HEK293 (cell line): ENCODE measurements around the gene PLEKHG4B.

Source experiments
- CTCF ChIA-PET: fragments of 350-600 bp; formaldehyde crosslinking; extraction: SDS; loops from one replicate; lab custom pipeline; 2021; ENCODE audit warnings: antibody characterized with exemption; lab: Yijun Ruan, JAX
- POLR2A ChIA-PET: fragments of 300-600 bp; formaldehyde crosslinking; extraction: SDS; loops from one replicate; lab custom pipeline; 2020; ENCODE audit warnings: antibody characterized with exemption, inconsistent platforms; lab: Yijun Ruan, JAX
- H3K27ac ChIP-seq: fragments of 200-500 bp; sonication (Bioruptor generic); 2 replicates; pipeline ENCODE4 v1.5.1; 2014; ENCODE audit warnings: low read depth, low read length, control low read depth, inconsistent platforms; ENCODE audit errors: extremely low read depth
- H3K36me3 ChIP-seq, 2 experiments: fragments of 200-500 bp in 1 of 2; sonication (Bioruptor generic) in 1 of 2; 1 replicate in 1 of 2; 2 replicates in 1 of 2; pipeline ENCODE4 v1.5.1; 2014 to 2017; ENCODE audit warnings: inconsistent platforms in 2 of 2, low read length in 2 of 2; ENCODE audit not compliant: control insufficient read depth in 2 of 2, insufficient read depth in 1 of 2
- H3K4me1 ChIP-seq: fragments of 200-500 bp; sonication (Bioruptor generic); 2 replicates; pipeline ENCODE4 v1.5.1; 2014; ENCODE audit warnings: mild to moderate bottlenecking, low read length, inconsistent platforms; ENCODE audit not compliant: control insufficient read depth, insufficient read depth
- H3K4me3 ChIP-seq: 2 replicates; pipeline ENCODE4 v1.5.1; 2011; ENCODE audit warnings: low read depth, mild to moderate bottlenecking, control low read depth, low read length, moderate library complexity
- H3K9me3 ChIP-seq: fragments of 200-500 bp; sonication (Bioruptor generic); 2 replicates; pipeline ENCODE4 v1.5.1; 2014; ENCODE audit warnings: low read depth, low read length, inconsistent platforms; ENCODE audit not compliant: control insufficient read depth, insufficient read depth
- HOXD13 ChIP-seq: sonication (generic); formaldehyde crosslinking; IDR thresholded peaks from 2 replicates; pipeline ENCODE4 v1.8.0; 2022; ENCODE audit warnings: missing genetic modification reagents, borderline replicate concordance
- IKZF3 ChIP-seq: fragments of 450-650 bp; IDR thresholded peaks from 2 replicates; pipeline ENCODE4 v1.5.0; 2018; ENCODE audit warnings: missing biosample characterization, mild to moderate bottlenecking, missing genetic modification characterization, moderate library complexity
- MEIS1 ChIP-seq: sonication (generic); formaldehyde crosslinking; IDR thresholded peaks from 2 replicates; pipeline ENCODE4 v1.8.1; 2022; ENCODE audit warnings: missing genetic modification reagents, mild to moderate bottlenecking, borderline replicate concordance
- OVOL3 ChIP-seq: fragments of 450-650 bp; formaldehyde crosslinking; IDR thresholded peaks from 2 replicates; pipeline ENCODE4 v1.5.1; 2016; ENCODE audit warnings: missing biosample characterization, missing genetic modification characterization
- PRDM6 ChIP-seq: fragments of 450-650 bp; formaldehyde crosslinking; IDR thresholded peaks from 2 replicates; pipeline ENCODE4 v1.5.1; 2017; ENCODE audit warnings: missing biosample characterization, missing genetic modification characterization
- RBAK ChIP-seq: fragments of 450-650 bp; formaldehyde crosslinking; IDR thresholded peaks from 2 replicates; pipeline ENCODE4 v1.5.1; 2016; ENCODE audit warnings: missing biosample characterization, missing genetic modification characterization
- REPIN1 ChIP-seq: fragments of 450-650 bp; formaldehyde crosslinking; IDR thresholded peaks from 2 replicates; pipeline ENCODE4 v1.5.1; 2017; ENCODE audit warnings: missing biosample characterization, missing genetic modification characterization, low read depth
- SP7 ChIP-seq: fragments of 450-650 bp; formaldehyde crosslinking; IDR thresholded peaks from 2 replicates; pipeline ENCODE4 v1.5.1; 2016; ENCODE audit warnings: missing biosample characterization, missing genetic modification characterization
- ZFP41 ChIP-seq: fragments of 450-650 bp; formaldehyde crosslinking; IDR thresholded peaks from 2 replicates; pipeline ENCODE4 v1.5.1; 2016; ENCODE audit warnings: missing biosample characterization, missing genetic modification characterization, borderline replicate concordance
- ZIC2 ChIP-seq: fragments of 450-650 bp; formaldehyde crosslinking; IDR thresholded peaks from 2 replicates; pipeline ENCODE4 v1.5.1; 2016; ENCODE audit warnings: missing biosample characterization, missing genetic modification characterization
- ZNF155 ChIP-seq: fragments of 450-650 bp; formaldehyde crosslinking; IDR thresholded peaks from 2 replicates; pipeline ENCODE4 v1.5.1; 2016; ENCODE audit warnings: missing biosample characterization, missing genetic modification characterization
- ZNF324 ChIP-seq: fragments of 450-650 bp; formaldehyde crosslinking; IDR thresholded peaks from 2 replicates; pipeline ENCODE4 v1.5.1; 2016; ENCODE audit warnings: missing biosample characterization, missing genetic modification characterization
- ZNF37A ChIP-seq: fragments of 450-650 bp; IDR thresholded peaks from 2 replicates; pipeline ENCODE4 v1.5.1; 2018; ENCODE audit warnings: missing biosample characterization, missing genetic modification characterization
- ZNF394 ChIP-seq: fragments of 450-650 bp; formaldehyde crosslinking; IDR thresholded peaks from 2 replicates; pipeline ENCODE4 v1.5.1; 2016; ENCODE audit warnings: missing biosample characterization, missing genetic modification characterization, mild to moderate bottlenecking, moderate library complexity, borderline replicate concordance
- ZNF416 ChIP-seq: fragments of 450-650 bp; formaldehyde crosslinking; IDR thresholded peaks from 2 replicates; pipeline ENCODE4 v1.5.1; 2016; ENCODE audit warnings: missing biosample characterization, missing genetic modification characterization
- ZNF544 ChIP-seq: fragments of 450-650 bp; formaldehyde crosslinking; IDR thresholded peaks from 2 replicates; pipeline ENCODE4 v1.5.0; 2017; ENCODE audit warnings: missing biosample characterization, missing genetic modification characterization
- ZNF621 ChIP-seq: fragments of 450-650 bp; formaldehyde crosslinking; IDR thresholded peaks from 2 replicates; pipeline ENCODE4 v1.5.1; 2017; ENCODE audit warnings: missing biosample characterization, missing genetic modification characterization
- ZNF76 ChIP-seq: fragments of 450-650 bp; formaldehyde crosslinking; IDR thresholded peaks from 2 replicates; pipeline ENCODE4; 2016; ENCODE audit warnings: low read depth, missing biosample characterization, missing genetic modification characterization, borderline replicate concordance
- ZNF776 ChIP-seq: fragments of 450-650 bp; formaldehyde crosslinking; IDR thresholded peaks from 2 replicates; pipeline ENCODE4 v1.5.0; 2017; ENCODE audit warnings: missing biosample characterization, missing genetic modification characterization, borderline replicate concordance
- ZNF837 ChIP-seq: fragments of 450-650 bp; formaldehyde crosslinking; IDR thresholded peaks from 2 replicates; pipeline ENCODE4 v1.5.1; 2016; ENCODE audit warnings: missing biosample characterization, missing genetic modification characterization
- TF ChIP-seq, protein P1 (sequence below): fragments of 450-650 bp; formaldehyde crosslinking; IDR thresholded peaks from 2 replicates; pipeline ENCODE4 v1.5.1; 2016; ENCODE audit warnings: missing biosample characterization, missing genetic modification characterization

PLEKHG4B gene

DNA sequence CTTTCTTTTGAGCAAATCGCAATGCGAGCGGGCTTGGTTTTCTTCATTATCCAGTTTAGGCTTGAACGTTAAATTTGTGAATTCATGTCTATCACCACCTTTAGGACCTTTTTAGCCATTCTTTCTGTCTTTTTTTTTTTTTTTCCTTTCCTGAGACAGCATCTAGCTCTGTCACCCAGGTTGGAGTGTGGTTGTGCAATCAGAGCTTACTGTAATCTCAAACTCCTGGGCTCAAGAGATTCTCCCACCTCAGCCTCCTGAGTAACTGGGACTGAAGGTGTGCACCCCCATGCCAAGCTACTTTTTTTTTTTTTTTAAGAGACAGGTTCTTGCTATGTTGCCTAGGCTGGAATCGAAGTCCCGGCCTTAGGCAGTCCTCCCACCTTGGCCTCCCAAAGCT lies 60.1 kb downstream of the PLEKHG4B start:
- TF ChIP-seq SP7 (no peak), ZIC2 (tag by site-specific recombination) (no peak), HOXD13 (CRISPR knock-in tag) (no peak), ZNF76 (tag by site-specific recombination) (no peak), ZNF776 (tag by site-specific recombination) (no peak)
- TF ChIP-seq, protein P1, sequence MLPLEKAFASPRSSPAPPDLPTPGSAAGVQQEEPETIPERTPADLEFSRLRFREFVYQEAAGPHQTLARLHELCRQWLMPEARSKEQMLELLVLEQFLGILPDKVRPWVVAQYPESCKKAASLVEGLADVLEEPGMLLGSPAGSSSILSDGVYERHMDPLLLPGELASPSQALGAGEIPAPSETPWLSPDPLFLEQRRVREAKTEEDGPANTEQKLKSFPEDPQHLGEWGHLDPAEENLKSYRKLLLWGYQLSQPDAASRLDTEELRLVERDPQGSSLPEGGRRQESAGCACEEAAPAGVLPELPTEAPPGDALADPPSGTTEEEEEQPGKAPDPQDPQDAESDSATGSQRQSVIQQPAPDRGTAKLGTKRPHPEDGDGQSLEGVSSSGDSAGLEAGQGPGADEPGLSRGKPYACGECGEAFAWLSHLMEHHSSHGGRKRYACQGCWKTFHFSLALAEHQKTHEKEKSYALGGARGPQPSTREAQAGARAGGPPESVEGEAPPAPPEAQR (tag by site-specific recombination): no peak
- H3K36me3 ChIP-seq: peaks cover 3 to 7% of the 10 kb centered on the region in 2 experiments
- H3K4me3 ChIP-seq: no peak overlapping the region
- POLR2A ChIA-PET: no interaction called here
- CTCF ChIA-PET: interaction anchor here (0.6 kb wide), 2 partner anchors 9 to 126 kb away, joined by 3 to 4 read pairs; no protein-coding TSS in a partner anchor
- peaks cover 4% of the 10 kb centered on the region for H3K9me3 ChIP-seq
- H3K27ac ChIP-seq: no peak overlapping the region
- H3K4me1 ChIP-seq: no peaks in the 10 kb centered on the region

- H3K4me1 ChIP-seq: no peaks in the 10 kb centered on the region
- H3K27ac ChIP-seq: no peak overlapping the region
- H3K36me3 ChIP-seq: peaks cover 3 to 6% of the 10 kb centered on the region in 2 experiments
- ChIA-PET CTCF (no interaction called here), POLR2A (no interaction called here)
- H3K4me3 ChIP-seq: no peak overlapping the region
- TF ChIP-seq ZNF37A (tag by site-specific recombination) (no peak), REPIN1 (tag by site-specific recombination) (no peak)
- H3K9me3 ChIP-seq: peaks cover 4% of the 10 kb centered on the region
Measured at GRCh38 chr5:153256-153655, 61.3 kb downstream of the PLEKHG4B start.

DNA sequence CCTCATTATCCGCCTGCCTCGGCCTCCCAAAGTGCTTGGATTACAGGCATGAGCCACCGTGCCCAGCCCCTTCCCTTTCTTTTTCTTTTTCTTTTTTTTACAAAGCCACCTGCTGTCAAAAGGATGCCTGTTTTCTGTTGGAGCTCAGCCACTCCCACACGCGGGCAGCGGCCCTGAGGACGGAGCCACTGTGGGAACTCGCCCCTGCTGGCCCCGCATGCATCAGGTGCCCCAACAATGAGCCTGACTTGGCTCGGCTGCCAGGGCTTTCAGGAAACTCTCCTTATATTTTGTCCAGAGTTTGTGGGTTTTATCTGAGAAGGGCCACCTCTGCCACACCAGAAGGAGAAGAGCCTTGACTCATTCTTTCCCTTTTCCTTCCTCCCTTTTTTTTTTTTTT lies 62.3 kb downstream of the PLEKHG4B start:
- peaks cover 3% of the 10 kb centered on the region in 2 experiments; a peak in 2 of 3 replicates for H3K36me3 ChIP-seq
- H3K9me3 ChIP-seq: no peaks in the 10 kb centered on the region
- ChIA-PET POLR2A (no interaction called here), CTCF (interaction anchor here (0.7 kb wide), 1 partner anchor 24 kb away, joined by 3 read pairs; no protein-coding TSS in a partner anchor)
- no peak overlapping the region for H3K4me3 ChIP-seq
- H3K27ac ChIP-seq: no peak overlapping the region
- H3K4me1 ChIP-seq: no peaks in the 10 kb centered on the region
- TF ChIP-seq ZNF394 (tag by site-specific recombination) (no peak), ZNF621 (tag by site-specific recombination) (no peak), ZNF544 (no peak), MEIS1 (CRISPR knock-in tag) (no peak), ZNF416 (tag by site-specific recombination) (no peak), RBAK (tag by site-specific recombination) (no peak), ZNF837 (no peak), PRDM6 (no peak), ZFP41 (no peak), IKZF3 (tag by site-specific recombination) (no peak), ZNF324 (no peak), ZNF155 (no peak), OVOL3 (tag by site-specific recombination) (no peak)
